GM19467 (cell line): ENCODE results near the gene IRF5.

Experiments
- ATAC-seq: cut with Tn5 transposase; IDR thresholded peaks from one replicate; pipeline ENCODE4 v1.9.1; 2021; ENCODE audit warnings: mild to moderate bottlenecking, moderate library complexity; ENCODE audit not compliant: unreplicated experiment

IRF5 gene, protein sequence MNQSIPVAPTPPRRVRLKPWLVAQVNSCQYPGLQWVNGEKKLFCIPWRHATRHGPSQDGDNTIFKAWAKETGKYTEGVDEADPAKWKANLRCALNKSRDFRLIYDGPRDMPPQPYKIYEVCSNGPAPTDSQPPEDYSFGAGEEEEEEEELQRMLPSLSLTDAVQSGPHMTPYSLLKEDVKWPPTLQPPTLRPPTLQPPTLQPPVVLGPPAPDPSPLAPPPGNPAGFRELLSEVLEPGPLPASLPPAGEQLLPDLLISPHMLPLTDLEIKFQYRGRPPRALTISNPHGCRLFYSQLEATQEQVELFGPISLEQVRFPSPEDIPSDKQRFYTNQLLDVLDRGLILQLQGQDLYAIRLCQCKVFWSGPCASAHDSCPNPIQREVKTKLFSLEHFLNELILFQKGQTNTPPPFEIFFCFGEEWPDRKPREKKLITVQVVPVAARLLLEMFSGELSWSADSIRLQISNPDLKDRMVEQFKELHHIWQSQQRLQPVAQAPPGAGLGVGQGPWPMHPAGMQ

DNA sequence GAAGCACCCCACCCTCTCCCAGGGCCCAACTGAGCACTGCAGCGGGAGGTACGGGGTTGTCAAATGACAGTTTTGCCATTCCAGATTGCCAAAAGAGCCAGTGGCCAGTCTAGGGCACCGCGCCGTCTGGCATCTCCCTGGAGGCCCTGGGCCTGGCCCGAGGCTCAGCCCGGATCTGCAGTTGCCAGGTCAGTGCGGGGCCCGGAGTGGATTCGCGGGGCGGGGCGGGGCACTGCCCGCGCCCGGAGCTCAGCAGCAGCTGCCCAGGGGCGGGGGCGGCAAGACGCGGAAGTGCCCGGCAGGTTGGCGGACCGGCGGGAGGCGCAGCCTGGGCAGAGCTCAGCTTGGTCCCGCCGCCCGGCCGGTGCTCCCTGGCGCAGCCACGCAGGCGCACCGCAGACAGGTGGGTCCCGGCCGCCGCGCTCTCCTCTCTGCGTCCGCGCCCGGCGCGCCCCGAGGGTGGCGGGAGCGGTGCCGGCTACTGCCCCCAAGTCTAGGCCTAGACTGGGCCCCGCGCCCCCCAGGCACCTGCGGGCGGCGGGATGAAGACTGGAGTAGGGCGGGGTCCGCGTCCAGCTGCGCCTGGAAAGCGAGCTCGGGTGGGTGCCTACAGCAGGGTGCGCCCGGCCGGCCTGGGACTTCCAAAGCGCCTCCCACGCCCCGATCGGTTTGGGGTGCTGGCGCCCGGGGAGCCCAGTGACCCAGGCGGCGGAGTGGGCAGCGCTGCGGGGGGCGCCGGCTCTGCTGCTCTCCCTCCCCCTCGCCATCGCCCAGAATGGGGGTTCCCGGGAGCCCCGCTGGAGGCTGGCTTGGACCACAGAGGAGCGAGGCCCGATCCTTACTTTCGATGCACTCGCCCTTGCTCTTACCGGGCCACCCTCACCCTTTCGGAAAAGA lies at the start of gene IRF5:
TSS of gene IRF5 (plus strand) at position 281 of the 897 bp plus-strand sequence. CDS start 4,155 bp downstream, outside the sequence.
- ATAC-seq, result no peak

DNA sequence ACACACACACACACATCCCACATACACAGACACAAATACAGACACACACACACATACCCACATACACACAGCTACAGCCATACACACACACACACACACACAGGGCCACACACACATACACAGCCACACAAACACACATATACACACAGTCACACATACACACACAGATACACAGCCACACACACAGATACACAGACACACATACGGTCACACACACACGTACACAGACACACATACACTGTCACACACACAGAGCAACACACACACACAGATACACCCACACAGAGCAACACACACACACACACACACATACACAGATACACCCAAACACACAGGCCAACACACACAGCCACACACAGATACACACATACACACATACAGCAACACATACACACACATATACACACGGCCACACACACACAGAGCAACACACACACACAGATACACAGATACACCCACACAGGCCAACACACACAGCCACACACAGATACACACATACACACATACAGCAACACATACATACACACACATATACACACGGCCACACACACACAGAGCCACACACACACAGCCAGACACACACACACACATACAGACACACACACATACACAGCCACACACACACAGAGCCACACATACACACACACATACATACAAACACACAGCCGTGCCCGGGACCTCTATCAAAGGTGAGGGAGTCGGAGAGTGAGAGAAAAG lies 49.5 kb upstream of the IRF5 start:
- no peak for ATAC-seq

DNA sequence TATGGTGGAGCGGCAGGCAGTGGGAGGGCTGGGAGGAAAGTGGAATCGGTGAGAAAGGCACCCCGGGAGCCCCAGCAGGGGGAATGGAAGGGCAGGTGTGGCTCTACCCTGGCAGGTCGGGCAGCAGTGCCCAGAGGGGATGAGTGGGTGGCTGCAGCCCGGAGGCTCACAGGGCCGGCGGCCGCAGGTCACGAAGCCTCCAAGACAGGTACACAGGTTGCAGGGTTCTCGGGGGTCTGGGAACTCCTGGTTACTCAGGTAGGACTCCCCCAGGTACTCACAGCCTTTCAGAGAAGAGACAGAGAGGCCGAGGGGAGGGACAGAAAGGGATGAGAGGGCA lies 49.0 kb upstream of the IRF5 start:
- ATAC-seq, result no peak

DNA sequence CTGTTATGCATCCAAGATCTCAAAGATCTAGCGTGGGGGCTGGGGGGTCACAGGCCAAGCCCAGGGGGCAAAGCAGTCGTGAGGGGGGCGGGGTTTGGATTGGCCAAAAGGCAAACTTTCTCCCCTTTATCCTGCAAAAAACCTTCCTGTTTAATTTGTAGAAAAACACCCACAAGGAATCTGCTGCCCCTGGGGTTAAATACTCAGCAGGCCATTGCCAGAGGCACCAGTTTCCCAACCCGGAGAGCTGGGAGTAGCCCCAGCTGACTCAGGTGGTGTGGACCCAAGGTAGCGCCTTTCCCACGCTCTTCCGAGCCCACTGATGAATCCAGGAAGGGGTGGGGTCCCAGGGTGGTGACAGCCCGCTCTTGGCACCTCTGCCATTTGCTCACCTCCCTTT lies 48.6 kb upstream of the IRF5 start:
- no peak for ATAC-seq

DNA sequence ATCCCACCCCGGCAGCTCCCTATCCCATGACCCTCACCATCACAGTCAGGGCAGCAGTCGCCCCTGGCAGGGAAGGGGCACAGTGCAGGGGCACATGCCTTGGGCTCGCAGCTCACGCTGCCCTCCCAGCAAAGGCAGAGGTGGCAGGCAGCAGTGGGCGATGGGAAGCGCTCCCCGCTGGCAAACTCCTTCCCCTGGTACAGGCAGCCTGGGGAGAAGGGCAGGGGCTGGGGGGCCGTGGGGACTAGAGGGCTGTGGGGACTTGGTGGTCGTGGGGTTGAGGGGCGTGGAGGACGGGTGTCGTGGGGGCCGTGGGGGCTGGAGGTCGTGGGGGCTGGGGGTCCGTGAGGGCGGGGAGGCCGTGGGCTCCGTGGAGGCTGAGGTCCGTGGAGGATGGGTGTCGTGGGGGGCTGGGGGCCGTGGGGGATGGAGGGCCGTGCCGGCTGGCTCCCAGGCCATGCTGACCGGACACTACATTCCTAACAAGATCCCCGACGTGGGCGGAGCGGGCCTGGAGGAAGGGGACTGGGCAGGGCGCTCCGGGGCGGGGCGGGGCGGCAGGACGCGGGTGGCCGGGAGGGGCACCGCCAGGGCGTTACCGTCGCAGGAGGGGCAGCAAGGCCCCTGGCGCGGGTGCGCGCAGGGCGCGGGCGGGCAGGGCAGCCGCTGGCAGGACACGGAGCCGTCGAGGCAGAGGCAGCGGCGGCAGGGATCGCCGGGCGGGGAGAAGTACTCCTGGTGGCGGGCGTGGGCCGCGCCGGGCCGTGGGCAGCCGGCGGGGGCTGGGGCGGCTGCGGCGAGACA lies 47.2 kb upstream of the IRF5 start:
- no peak for ATAC-seq

DNA sequence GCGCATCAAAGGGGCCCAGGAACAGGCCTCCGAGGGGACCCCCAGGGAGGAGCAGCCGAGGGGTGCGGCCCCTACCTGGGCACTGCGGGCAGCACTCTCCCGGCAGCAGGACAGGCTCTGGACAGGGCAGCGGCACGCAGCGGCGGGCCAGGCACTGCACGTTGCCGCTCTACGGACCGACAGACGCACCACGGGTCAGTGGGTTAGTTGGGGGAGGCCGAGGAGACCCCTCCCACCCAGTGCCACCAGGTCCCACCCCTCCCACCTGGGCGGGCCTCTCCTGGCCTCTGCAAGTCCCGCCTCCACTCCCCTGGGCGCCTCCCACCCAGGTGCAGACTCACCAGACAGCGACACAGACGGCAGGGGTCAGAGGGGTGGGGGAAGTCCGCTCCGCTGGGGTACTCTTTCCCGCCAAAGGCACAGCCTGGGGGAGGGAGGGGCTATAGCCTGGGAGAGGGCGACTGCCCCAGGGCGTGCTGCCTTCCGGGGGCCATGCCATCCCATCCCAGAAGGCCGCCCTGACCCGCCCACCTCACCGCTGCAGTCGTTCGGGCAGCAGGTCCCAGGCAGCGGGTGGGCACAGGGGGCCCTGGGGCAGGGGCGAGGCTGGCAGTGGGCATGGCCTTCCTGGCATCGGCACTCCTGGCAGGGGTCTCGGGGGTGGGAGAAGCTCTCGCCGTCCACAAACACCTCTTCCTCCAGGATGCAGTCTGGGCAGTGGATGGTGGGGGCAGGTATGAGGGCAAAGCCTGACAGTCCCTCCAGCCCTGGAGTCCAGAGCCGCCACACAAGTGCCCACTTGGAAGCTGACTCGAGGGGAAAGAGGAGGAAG lies 46.4 kb upstream of the IRF5 start:
- ATAC-seq, result no peak

DNA sequence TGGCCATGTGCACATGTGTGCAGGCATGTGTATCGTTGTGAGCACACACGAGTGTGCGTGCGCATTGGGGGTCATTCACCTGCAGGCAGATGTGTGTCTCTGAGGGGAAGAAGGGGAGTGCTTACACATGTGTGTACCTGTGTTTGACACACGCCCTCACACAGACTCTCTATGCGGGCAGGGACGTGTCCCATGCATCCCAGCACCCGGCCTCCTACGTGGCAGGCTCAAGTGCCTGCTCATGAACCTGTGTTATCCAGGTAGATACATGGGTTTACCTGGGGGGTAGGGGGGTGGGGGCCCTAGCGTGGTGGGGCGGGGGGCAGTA lies 45.8 kb upstream of the IRF5 start:
- ATAC-seq, result no peak

DNA sequence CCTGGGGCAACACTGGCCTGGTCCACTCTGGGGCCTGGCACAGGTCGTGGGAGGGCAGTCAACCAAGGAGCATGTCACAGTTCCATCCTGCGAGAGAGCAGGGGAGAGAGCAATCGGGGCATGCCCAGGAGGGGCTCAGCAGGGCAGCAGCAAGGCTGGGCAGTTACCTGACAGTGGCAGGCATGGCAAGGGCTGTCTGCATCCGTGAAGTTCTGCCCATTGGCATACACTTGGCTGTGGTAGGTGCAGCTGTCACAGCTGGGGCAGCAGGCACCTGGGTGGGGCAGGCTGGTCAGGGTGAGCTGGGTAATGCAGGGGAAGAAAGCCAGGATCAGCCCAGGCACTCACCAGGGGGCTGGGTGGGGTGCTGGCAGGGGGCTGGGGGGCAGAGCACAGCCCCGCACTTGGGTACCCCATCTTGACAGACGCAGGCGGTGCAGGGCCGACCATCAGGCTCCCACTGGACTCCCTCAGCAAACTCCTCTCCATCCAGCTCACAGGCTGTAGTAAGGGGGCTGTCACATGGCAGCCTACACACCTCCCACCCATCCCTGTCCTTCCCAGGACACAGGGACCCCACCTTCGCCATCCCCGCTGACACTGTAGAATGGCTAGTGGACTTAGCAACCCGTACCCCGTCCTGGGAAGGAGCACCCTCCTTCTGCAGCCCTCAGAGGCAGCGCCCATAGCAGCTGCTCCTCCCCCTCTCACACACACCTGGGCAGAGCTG lies 45.0 kb upstream of the IRF5 start:
- ATAC-seq, result no peak

DNA sequence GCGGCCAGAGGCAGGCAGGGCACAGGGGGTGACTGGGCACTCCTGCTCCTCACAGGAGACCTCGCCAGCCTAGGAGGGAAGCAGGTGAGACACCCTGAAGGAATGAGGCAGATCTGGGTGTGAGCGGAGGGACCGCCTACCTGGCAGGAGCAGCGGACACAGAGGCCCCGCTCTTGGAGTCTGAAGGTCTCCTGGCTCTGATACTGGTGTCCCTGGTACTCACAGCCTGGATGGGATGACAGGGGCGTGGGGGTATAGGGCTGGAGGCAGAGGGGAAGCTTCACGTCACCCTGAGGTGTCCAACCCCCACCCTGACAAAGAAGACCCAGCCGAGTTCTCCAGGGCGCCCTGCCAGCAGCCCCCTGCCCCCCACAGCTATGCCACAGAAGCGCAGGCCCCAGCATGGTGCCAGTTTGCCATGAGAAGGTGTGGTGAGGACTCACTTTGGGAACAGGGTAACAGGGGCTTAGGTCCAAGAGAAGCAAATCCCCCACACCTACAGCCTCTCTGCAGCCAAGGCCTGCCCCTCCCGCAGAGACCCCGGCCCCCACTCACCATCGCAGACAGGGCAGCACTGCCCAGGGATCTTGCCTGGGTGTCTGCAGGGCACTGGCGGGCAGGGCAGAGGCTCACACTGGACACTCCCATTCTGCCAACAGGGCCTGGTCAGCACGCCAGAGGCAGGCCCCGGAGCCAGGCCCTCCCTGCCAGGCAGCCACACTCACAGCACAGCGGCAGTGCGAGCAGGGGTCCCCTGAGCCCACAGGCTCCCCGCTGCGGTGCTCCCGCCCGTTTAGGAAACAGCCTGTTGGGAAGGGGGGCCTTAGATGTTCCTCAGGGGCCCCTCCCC lies 44.3 kb upstream of the IRF5 start:
- ATAC-seq, result no peak

DNA sequence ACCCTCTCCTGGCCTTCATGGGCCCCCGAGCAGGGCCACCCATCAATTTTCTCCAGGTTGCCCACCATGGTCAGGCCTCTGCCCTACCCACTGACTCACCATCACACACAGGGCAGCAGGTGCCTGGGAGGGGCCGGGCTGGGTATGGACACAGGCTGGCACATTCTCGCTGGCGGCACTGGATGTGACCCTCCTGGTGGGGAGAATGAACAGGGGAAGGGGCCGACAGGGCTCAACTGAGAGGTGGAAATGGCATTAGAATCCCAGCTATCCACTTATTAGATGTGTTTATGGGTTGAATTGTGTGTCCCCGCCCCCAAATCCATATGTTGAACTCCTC lies 43.7 kb upstream of the IRF5 start:
- ATAC-seq, result no peak

DNA sequence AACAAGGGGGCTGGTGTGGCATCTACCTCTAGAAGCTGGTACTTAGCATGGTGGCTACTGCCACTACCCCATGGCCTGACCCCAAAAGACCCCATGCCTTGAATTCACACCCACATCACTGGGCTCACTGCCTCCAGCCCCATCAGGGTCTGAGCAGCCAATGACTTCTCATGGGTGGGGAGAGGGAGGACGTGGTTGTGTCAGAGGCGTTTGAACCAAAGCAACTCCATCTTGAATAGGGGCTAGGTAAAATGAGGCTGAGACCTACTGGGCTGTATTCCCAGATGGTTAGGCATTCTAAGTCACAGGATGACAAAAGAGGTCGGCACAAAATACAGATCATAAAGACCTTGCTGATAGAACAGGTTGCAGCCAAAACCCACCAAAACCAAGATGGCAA lies 42.4 kb upstream of the IRF5 start:
- ATAC-seq, result no peak

DNA sequence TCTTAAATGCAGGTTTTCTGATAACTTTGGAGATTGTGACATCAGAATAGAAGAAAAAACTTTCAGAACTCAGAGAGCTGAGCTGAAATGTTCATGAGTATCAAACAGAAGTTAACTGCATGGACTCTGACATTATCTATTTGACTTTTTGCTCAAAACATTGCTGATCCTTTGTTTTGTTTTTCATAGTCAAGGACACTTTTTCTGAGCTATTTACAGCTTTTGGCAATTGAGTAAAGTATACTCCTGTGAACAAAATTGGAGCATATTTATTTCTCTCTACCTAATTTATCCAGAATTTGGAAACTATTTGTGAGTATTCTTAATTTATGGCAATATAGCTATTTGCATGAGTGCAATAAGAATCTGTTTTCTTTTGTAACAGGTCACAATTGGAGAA lies 38.3 kb upstream of the IRF5 start:
- no peak for ATAC-seq

DNA sequence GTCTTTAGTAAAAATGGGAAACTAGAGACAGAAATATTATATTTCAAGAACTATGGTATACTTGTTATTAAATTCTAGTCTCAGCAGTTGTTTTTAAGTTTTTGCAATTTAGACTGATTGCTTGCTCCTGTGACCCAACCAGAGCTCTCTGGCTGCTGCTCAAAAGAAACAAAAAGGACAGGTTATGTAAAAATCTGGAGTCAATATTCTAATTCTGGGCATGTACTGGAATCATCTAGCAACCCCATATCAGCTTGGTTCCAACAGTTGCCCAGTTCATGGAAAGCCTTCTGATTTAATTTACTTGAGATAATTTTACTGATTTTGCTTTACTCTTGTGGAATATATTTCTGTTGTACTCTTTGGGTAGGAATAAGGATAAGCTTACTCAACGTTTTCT lies 37.5 kb upstream of the IRF5 start:
- ATAC-seq, result no peak

DNA sequence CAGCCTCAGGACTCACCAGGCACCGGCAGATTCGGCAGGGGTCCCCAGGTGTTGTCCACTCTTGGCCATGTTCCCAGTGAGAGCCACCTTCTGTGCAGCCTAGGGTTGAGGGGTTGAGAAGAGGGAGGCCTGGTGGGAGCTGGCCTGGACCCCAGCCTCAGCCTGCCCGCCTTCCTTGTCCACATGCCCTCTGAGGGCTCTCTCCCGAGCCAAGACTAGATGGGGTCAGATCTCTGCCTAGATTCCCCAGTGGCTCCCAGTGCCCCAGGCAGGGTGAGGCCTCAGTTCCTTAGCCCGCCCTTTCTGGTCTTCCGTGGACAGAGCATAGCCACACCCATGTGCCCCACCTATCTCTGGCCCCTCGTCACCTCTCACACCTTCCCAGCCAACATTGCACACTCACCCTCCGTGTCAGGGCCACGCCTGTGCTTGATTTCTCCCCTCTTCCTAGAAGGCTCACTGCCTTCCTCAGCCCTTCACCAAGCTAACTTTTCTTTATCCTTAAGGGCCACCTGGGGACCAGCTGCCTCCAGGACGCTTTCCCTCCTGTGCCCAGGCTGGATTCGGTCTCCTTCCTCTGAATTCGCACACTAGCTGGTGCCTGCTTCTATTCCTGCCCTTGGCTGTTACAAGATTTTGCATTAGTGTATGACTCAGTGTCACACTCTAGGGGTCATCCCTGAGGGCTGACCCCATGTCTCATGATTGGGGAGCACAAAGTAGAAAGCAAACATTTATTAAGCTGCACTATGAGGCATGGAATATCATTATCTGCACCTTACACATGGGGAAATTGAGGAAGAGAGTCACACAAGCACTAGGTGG lies 34.8 kb upstream of the IRF5 start:
- no peak for ATAC-seq

DNA sequence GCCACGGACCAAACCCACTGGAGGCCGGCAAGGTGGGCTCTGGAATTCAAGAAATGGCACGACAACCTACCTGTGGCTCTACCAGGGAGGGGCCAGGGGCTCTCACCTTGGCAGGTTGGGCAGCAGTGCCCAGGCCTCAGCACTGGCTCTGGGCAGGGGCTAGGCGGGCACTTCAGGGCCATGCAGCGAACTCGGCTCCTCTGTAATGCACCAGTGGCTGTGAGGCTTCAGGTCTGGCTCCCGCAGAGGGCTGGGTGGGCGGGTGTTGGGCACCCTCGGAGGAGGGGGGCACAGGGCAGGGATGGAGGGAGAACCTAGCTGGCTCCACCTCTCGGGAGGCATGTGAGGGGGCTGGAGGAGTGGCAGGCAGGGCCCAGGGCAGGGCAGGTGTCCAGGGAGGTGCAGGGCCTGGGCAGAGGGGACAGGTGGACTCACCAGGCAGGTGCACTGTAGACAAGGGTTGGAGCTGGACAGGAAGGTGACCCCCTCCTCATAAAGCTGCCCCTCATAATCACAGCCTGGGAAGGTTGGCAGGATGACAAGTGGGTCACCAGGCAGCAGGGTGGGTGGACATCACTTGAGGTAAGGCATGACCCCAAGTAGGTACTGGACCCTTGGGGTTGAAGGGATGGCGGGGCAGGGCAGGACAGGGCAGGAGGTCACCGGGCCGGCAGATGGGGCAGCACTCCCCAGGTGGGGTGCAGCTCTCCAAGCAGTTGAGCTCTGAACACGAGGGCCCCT lies 33.9 kb upstream of the IRF5 start:
- ATAC-seq, result no peak

DNA sequence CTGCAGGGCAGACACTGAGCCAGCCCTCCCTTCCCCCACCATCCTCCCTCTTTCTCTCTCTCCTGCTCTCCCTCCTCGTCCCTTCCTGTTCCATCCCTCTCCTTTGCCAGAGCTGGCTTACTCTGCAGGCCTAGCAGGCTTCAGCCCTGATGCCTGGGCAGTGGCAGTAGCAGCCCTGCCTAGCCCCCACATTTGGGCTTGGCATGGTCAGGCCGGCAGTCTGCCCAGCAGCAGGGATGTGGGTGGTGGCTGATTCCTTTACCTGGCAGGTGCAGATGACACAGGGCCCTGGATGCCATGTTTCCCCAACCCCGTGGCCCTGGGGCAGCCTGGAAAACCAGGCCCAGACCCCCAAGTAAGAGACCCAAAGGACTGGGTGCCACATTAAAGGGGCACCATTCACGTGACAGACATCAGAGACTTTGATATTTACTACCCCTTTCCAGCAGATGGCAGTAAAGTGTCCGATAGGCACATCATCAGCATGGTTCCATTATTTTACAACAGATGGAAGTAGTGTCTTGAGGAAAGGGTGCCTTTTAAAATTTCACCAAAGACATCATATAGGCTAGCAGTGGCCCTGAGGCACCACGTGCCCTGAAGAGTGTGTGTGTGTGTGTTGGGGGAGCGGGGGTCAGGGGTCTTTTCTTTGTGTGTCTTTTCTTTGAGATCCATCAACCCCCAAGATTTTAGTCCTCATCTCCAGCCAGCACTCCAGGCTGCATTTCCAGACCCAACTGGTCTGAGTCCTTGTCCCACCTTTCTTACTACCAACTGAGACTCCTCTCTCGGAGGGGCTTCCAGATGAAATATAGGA lies 33.1 kb upstream of the IRF5 start:
- ATAC-seq, result no peak
